Breast epithelium (tissue), 3 donors: ENCODE results near the gene TMEM132D.

Experiments used
- CTCF ChIP-seq, 3 donors: fragments of 450-650 bp; IDR thresholded peaks; one replicate each; pipeline ENCODE4 v1.5.1; 2016 to 2017; ENCODE audit warnings: antibody characterized with exemption in 3 of 3, mild to moderate bottlenecking in 3 of 3, moderate library complexity in 3 of 3
- POLR2A ChIP-seq: fragments of 450-650 bp; IDR thresholded peaks from one replicate; pipeline ENCODE4 v1.6.1; 2016; ENCODE audit warnings: antibody characterized with exemption, mild to moderate bottlenecking, moderate library complexity
- POLR2AphosphoS5 ChIP-seq, 3 donors: sonication (generic); formaldehyde crosslinking; IDR thresholded peaks; one replicate each; pipeline ENCODE4 v1.6.1; 2017; ENCODE audit warnings: antibody characterized with exemption in 3 of 3

- TF ChIP-seq CTCF (IDR thresholded peaks at IDR 0.05) (no peak), POLR2A (no peak), POLR2AphosphoS5 (IDR thresholded peaks at IDR 0.05) (no peak)
Observed at GRCh38 chr12:129701631-129702101, 202.2 kb downstream of the TMEM132D start.
